Islet precursor cell (in vitro differentiated cells): Measurements from ENCODE around the gene LAMA5.

Experiments
- DNase-seq: peaks from one replicate; pipeline ENCODE4 v3.0.0-alpha.2; 2018

The LAMA5 gene

GRCh38 chr20:62367136-62367632 is at the start of gene LAMA5:
TSS of gene LAMA5 (minus strand) at chr20:62367312. CDS start at chr20:62367245, 67 bp downstream.
- DNase-seq, result peak; percentile 78

- DNase-seq, result no peak
Measured at GRCh38 chr20:62415354-62416111, 48.4 kb upstream of the LAMA5 start.

- no peak for DNase-seq
Measured at GRCh38 chr20:62413896-62414481, 46.9 kb upstream of the LAMA5 start.

GRCh38 chr20:62413025-62413570 is 46.0 kb upstream of the LAMA5 start:
- DNase-seq, result no peak

GRCh38 chr20:62412194-62413024 is 45.3 kb upstream of the LAMA5 start:
- no peak for DNase-seq

- DNase-seq, result no peak
Measured at GRCh38 chr20:62411479-62412193, 44.5 kb upstream of the LAMA5 start.

GRCh38 chr20:62410746-62411478 is 43.8 kb upstream of the LAMA5 start:
- DNase-seq, result no peak

- peak; percentile 81 for DNase-seq
Measured at GRCh38 chr20:62409931-62410745, 43.0 kb upstream of the LAMA5 start.

- no peak for DNase-seq
Measured at GRCh38 chr20:62409086-62409853, 42.2 kb upstream of the LAMA5 start.

GRCh38 chr20:62408640-62409039 is 41.5 kb upstream of the LAMA5 start:
- DNase-seq, result no peak

- DNase-seq, result no peak
Measured at GRCh38 chr20:62408055-62408454, 40.9 kb upstream of the LAMA5 start.

GRCh38 chr20:62407221-62407992 is 40.3 kb upstream of the LAMA5 start, which contains the start of gene CABLES2:
TSS of gene CABLES2 (minus strand) at chr20:62407285. CDS start at chr20:62407276, 9 bp downstream.
- peak; percentile 96 for DNase-seq

- DNase-seq, result no peak
Measured at GRCh38 chr20:62406635-62407176, 39.6 kb upstream of the LAMA5 start.

- no peak for DNase-seq
Measured at GRCh38 chr20:62405981-62406513, 38.9 kb upstream of the LAMA5 start.

GRCh38 chr20:62405108-62405980 is 38.2 kb upstream of the LAMA5 start:
- DNase-seq, result peak; percentile 83

GRCh38 chr20:62404761-62405107 is 37.6 kb upstream of the LAMA5 start:
- DNase-seq, result no peak

- no peak for DNase-seq
Measured at GRCh38 chr20:62404112-62404665, 37.1 kb upstream of the LAMA5 start.
